GM12892 (cell line): ENCODE measurements around the gene KCNIP4.

Source experiments
- DNase-seq: peaks from one replicate; pipeline ENCODE4 v3.0.0; 2011; ENCODE audit not compliant: insufficient read length
- FAIRE-seq: peaks from 2 replicates; lab custom pipeline; 2011; peaks lifted over from hg19 to GRCh38; lab: Jason Lieb, UNC
- POLR2A ChIP-seq: IDR thresholded peaks from 2 replicates; pipeline ENCODE4 v1.6.1; 2011; ENCODE audit warnings: low read depth, low read length, control low read depth
- POLR2AphosphoS5 ChIP-seq: IDR thresholded peaks from 2 replicates; pipeline ENCODE4 v1.6.1; 2011; ENCODE audit warnings: low read depth, low read length, control low read depth
- TAF1 ChIP-seq: IDR thresholded peaks from 2 replicates; pipeline ENCODE4 v1.6.1; 2011; ENCODE audit warnings: low read depth, mild to moderate bottlenecking, control low read depth, low read length, borderline replicate concordance

Gene KCNIP4

GRCh38 chr4:21467551-21467950 lies 481.0 kb downstream of the KCNIP4 start:
- DNase-seq = no peak
- FAIRE-seq = no peak
- no peak for TF ChIP-seq POLR2AphosphoS5
- TF ChIP-seq TAF1 = no peak
- no peak for TF ChIP-seq POLR2A

- FAIRE-seq (no peak), DNase-seq (no peak)
- no peak for TF ChIP-seq POLR2AphosphoS5
- TF ChIP-seq POLR2A = no peak
- TF ChIP-seq TAF1 = no peak
Measured at GRCh38 chr4:21457086-21457840, 491.3 kb downstream of the KCNIP4 start.

GRCh38 chr4:21454831-21455230 lies 493.7 kb downstream of the KCNIP4 start:
- no peak for DNase-seq
- TF ChIP-seq TAF1 = no peak
- no peak for TF ChIP-seq POLR2A
- TF ChIP-seq POLR2AphosphoS5 = no peak
- no peak for FAIRE-seq

GRCh38 chr4:21454201-21454600 lies 494.4 kb downstream of the KCNIP4 start:
- TF ChIP-seq TAF1 (no peak), POLR2AphosphoS5 (no peak), POLR2A (no peak)
- no peak for FAIRE-seq
- no peak for DNase-seq

- DNase-seq = no peak
- TF ChIP-seq POLR2A = no peak
- no peak for TF ChIP-seq POLR2AphosphoS5
- TF ChIP-seq TAF1 = no peak
- FAIRE-seq = no peak
Measured at GRCh38 chr4:21452931-21453330, 495.6 kb downstream of the KCNIP4 start.

GRCh38 chr4:21451032-21451431 lies 497.5 kb downstream of the KCNIP4 start:
- DNase-seq (no peak), FAIRE-seq (no peak)
- no peak for TF ChIP-seq POLR2A
- no peak for TF ChIP-seq POLR2AphosphoS5

GRCh38 chr4:21450331-21450730 lies 498.2 kb downstream of the KCNIP4 start:
- DNase-seq = no peak
- no peak for FAIRE-seq
- no peak for TF ChIP-seq POLR2AphosphoS5
- TF ChIP-seq TAF1 = no peak
- TF ChIP-seq POLR2A = no peak

- DNase-seq = no peak
- TF ChIP-seq POLR2A (no peak), TAF1 (no peak), POLR2AphosphoS5 (no peak)
- no peak for FAIRE-seq
Measured at GRCh38 chr4:21447301-21448054, 501.1 kb downstream of the KCNIP4 start.

- FAIRE-seq (no peak), DNase-seq (no peak)
- TF ChIP-seq TAF1 = no peak
- no peak for TF ChIP-seq POLR2AphosphoS5
- no peak for TF ChIP-seq POLR2A
Measured at GRCh38 chr4:21420166-21420565, 528.4 kb downstream of the KCNIP4 start.

GRCh38 chr4:21415728-21416127 lies 532.8 kb downstream of the KCNIP4 start:
- no peak for TF ChIP-seq POLR2A
- TF ChIP-seq POLR2AphosphoS5 = no peak
- TF ChIP-seq TAF1 = no peak
- FAIRE-seq (no peak), DNase-seq (no peak)

- FAIRE-seq (no peak), DNase-seq (no peak)
- TF ChIP-seq POLR2AphosphoS5 = no peak
- TF ChIP-seq POLR2A = no peak
- no peak for TF ChIP-seq TAF1
Measured at GRCh38 chr4:21413807-21414370, 534.7 kb downstream of the KCNIP4 start.
